Heart left ventricle (tissue), 13 donors: ENCODE results near the gene ODF4.
"Not testable (repeated sequence)": the region's sequence is repeated elsewhere in the genome, so short reads cannot be mapped to it uniquely, and the experiment has no call there.

Experiments
- CTCF ChIP-seq, 12 donors: fragments of 200-600 bp; sonication (generic) in 4 of 12; IDR thresholded peaks; one replicate each; pipeline versions ENCODE4 v1.5.0 to v1.8.0; 2018 to 2022; ENCODE audit warnings: antibody characterized with exemption in 12 of 12, mild to moderate bottlenecking in 5 of 12
- POLR2A ChIP-seq, 2 donors: fragments of 450-650 bp; IDR thresholded peaks; one replicate each; pipeline ENCODE4 v1.6.1; 2017; ENCODE audit warnings: antibody characterized with exemption in 2 of 2, mild to moderate bottlenecking in 2 of 2, moderate library complexity in 2 of 2
- donor health status: ischemic (EF 13 %, LVEDD 7.1; RV severe dilation, severe dysfunction).
- donor health status: DM: no; HTN: yes; CAD: no.
- donor health status: DM: no; HTN: no; CAD: no.
- donor health status: ischemic (EF 25% LVEDD 6.9; RV normal size, moderate dysfunction).
- donor health status: ischemic (EF 25% LVEDD 5.7; RV mildly dilated, moderate dysfunction).
- donor health status: ischemic (EF 35%, LVEDD 5.7; RV mildly dilated, moderate dysfunction).
- donor health status: nonischemic (EF 11% LVEDD 7.7; RV severe dilation, severe dysfunction).
- donor health status: DM: yes; HTN: yes; CAD: no.
- donor health status: PGD.
- donor health status: ischemic (EF 29% LVEDD 5.4; RV normal size, mild dysfunction).
- donor health status: nonischemic (EF 23%, LVEDD 6.1; RV moderate dilation, normal function).

GRCh38 chr17:8394497-8394896, 54.9 kb downstream of the ODF4 start:
- TF ChIP-seq CTCF, POLR2A (IDR thresholded peaks at IDR 0.05): not testable (repeated sequence)
